Neural cell (in vitro differentiated cells): ENCODE measurements around the gene RBM6. TPM values are rescaled to one million over a fixed set of nuclear protein-coding genes. Genes with fewer than 3 reads are reported as not detected.

Experiments
- H2AFZ ChIP-seq: fragments of 200-600, 300-800 bp; sonication (generic), shearing (Covaris generic); 2 replicates; pipeline ENCODE4 v1.6.0; 2014; ENCODE audit warnings: low read depth, mild to moderate bottlenecking, antibody characterized with exemption, low read length, moderate library complexity
- H3F3A ChIP-seq: fragments of 200-600 bp; shearing (Covaris generic); 2 replicates; pipeline ENCODE4 v1.6.1; 2016; ENCODE audit warnings: mild to moderate bottlenecking, moderate library complexity, mixed read lengths, antibody characterized with exemption, low read length; ENCODE audit not compliant: insufficient read depth, poor library complexity, severe bottlenecking
- H3K27ac ChIP-seq: fragments of 200-600, 300-800 bp; sonication (generic), shearing (Covaris generic); 2 replicates; pipeline ENCODE4 v1.5.1; 2014; ENCODE audit warnings: mild to moderate bottlenecking, low read length, moderate library complexity
- H3K27me3 ChIP-seq: fragments of 300-800, 200-600 bp; sonication (generic), shearing (Covaris generic); 2 replicates; pipeline ENCODE4 v1.6.0; 2014; ENCODE audit warnings: mild to moderate bottlenecking, low read depth, low read length, moderate library complexity; ENCODE audit not compliant: insufficient read depth
- H3K36me3 ChIP-seq: fragments of 300-800, 200-600 bp; sonication (generic), shearing (Covaris generic); 2 replicates; pipeline ENCODE4 v1.5.1; 2014; ENCODE audit warnings: mild to moderate bottlenecking, antibody characterized with exemption, low read length, moderate library complexity; ENCODE audit not compliant: insufficient read depth
- H3K4me2 ChIP-seq: fragments of 300-800, 200-600 bp; sonication (generic), shearing (Covaris generic); 2 replicates; pipeline ENCODE4 v1.6.0; 2014; ENCODE audit warnings: mild to moderate bottlenecking, low read length
- H3K4me3 ChIP-seq: fragments of 300-800, 200-600 bp; sonication (generic), shearing (Covaris generic); 2 replicates; pipeline ENCODE4 v1.5.1; 2014; ENCODE audit warnings: mild to moderate bottlenecking, low read length, moderate library complexity
- H3K79me2 ChIP-seq: fragments of 200-600 bp; shearing (Covaris generic); replicated peaks from 2 replicates; pipeline ENCODE4 v1.6.0; 2014; ENCODE audit warnings: mild to moderate bottlenecking, low read length, moderate library complexity; ENCODE audit not compliant: insufficient read depth
- H3K9ac ChIP-seq: fragments of 300-800, 200-600 bp; sonication (generic), shearing (Covaris generic); 2 replicates; pipeline ENCODE4 v1.6.1; 2016; ENCODE audit warnings: mild to moderate bottlenecking, low read length, mixed read lengths
- H3K9me2 ChIP-seq: fragments of 200-600 bp; shearing (Covaris generic); 2 replicates; pipeline ENCODE4 v1.6.1; 2016; ENCODE audit warnings: mild to moderate bottlenecking, low read length, mixed read lengths; ENCODE audit not compliant: insufficient read depth
- H3K9me3 ChIP-seq: fragments of 200-600, 300-800 bp; sonication (generic), shearing (Covaris generic); 2 replicates; pipeline ENCODE4 v1.6.1; 2016; ENCODE audit warnings: mild to moderate bottlenecking, mixed run types, low read length, moderate library complexity, mixed read lengths
- H4K20me1 ChIP-seq: fragments of 200-600 bp; shearing (Covaris generic); 2 replicates; pipeline ENCODE4 v1.6.1; 2016; ENCODE audit warnings: mild to moderate bottlenecking, mixed run types; ENCODE audit not compliant: insufficient read depth
- CTCF ChIP-seq: fragments of 450-650 bp; IDR thresholded peaks from 2 replicates; pipeline ENCODE4 v1.5.1; 2014; ENCODE audit warnings: antibody characterized with exemption, mild to moderate bottlenecking, moderate library complexity; ENCODE audit not compliant: poor library complexity, severe bottlenecking
- EP300 ChIP-seq: fragments of 450-650 bp; conservative IDR thresholded peaks from 2 replicates; pipeline ENCODE4 v1.6.1; 2014; ENCODE audit warnings: antibody characterized with exemption, mild to moderate bottlenecking, moderate library complexity; ENCODE audit not compliant: poor library complexity, severe bottlenecking
- EZH2 ChIP-seq: fragments of 200-600, 300-800 bp; shearing (Covaris generic), sonication (generic); IDR thresholded peaks from 2 replicates; pipeline ENCODE4 v1.6.1; 2014; ENCODE audit warnings: antibody characterized with exemption, low read length, borderline replicate concordance, mild to moderate bottlenecking; ENCODE audit not compliant: insufficient read depth, poor library complexity, severe bottlenecking
- MXI1 ChIP-seq: fragments of 450-650 bp; conservative IDR thresholded peaks from 2 replicates; pipeline ENCODE4 v1.6.1; 2014; ENCODE audit warnings: antibody characterized with exemption, mild to moderate bottlenecking; ENCODE audit not compliant: poor library complexity, severe bottlenecking
- POLR2AphosphoS5 ChIP-seq: IDR thresholded peaks from 2 replicates; pipeline ENCODE4 v1.6.1; 2012
- RAD21 ChIP-seq: fragments of 450-650 bp; conservative IDR thresholded peaks from 2 replicates; pipeline ENCODE4 v1.6.1; 2014; ENCODE audit warnings: antibody characterized with exemption, mild to moderate bottlenecking, moderate library complexity
- REST ChIP-seq: IDR thresholded peaks from 2 replicates; pipeline ENCODE4 v1.6.1; 2012; ENCODE audit warnings: borderline replicate concordance
- SMC3 ChIP-seq: fragments of 450-650 bp; conservative IDR thresholded peaks from 2 replicates; pipeline ENCODE4 v1.6.1; 2014; ENCODE audit warnings: antibody characterized with exemption, mild to moderate bottlenecking, moderate library complexity; ENCODE audit not compliant: poor library complexity
- TAF1 ChIP-seq: IDR thresholded peaks from 2 replicates; pipeline ENCODE4 v1.6.1; 2012; ENCODE audit warnings: low read depth
- polyA plus RNA-seq: library from polyadenylated mRNA; depleted of rRNA; stranded (reverse); fragments of >200 nt; gene quantifications from 2 replicates; pipeline ENCODE4 v1.2.3, GENCODE V29; 2014

RBM6 gene
- polyA plus RNA-seq, 1 donor from 2014 or later, result 177 TPM

GRCh38 chr3:50102558-50102957 is 162.6 kb downstream of the RBM6 start:
- no peak overlapping the region for H3K4me3 ChIP-seq
- no peaks in the 10 kb centered on the region for H3K9me2 ChIP-seq
- H3F3A ChIP-seq, result no peaks in the 10 kb centered on the region
- no peak for TF ChIP-seq TAF1
- TF ChIP-seq EP300, result no peak
- TF ChIP-seq POLR2AphosphoS5, result peak; percentile 29
- no peaks in the 10 kb centered on the region for H3K27me3 ChIP-seq
- no peak overlapping the region for H3K27ac ChIP-seq
- peaks cover 25% of the 10 kb centered on the region for H3K36me3 ChIP-seq
- no peak overlapping the region for H3K9ac ChIP-seq
- H3K9me3 ChIP-seq, result no peaks in the 10 kb centered on the region
- H3K4me2 ChIP-seq, result no peak overlapping the region
- no peak overlapping the region for H2AFZ ChIP-seq
- peaks cover 7% of the 10 kb centered on the region for H3K79me2 ChIP-seq
- H4K20me1 ChIP-seq, result peaks cover 3% of the 10 kb centered on the region

GRCh38 chr3:50111757-50112156 is 171.8 kb downstream of the RBM6 start:
- Histone ChIP-seq H3K4me3 (no peak overlapping the region), H3K36me3 (peaks cover 14% of the 10 kb centered on the region), H2AFZ (no peak overlapping the region), H3K9ac (no peak overlapping the region), H3K27ac (no peak overlapping the region), H3K9me3 (no peaks in the 10 kb centered on the region), H3K79me2 (no peaks in the 10 kb centered on the region), H3K27me3 (no peaks in the 10 kb centered on the region), H3K9me2 (no peaks in the 10 kb centered on the region), H3F3A (no peaks in the 10 kb centered on the region), H4K20me1 (no peaks in the 10 kb centered on the region), H3K4me2 (no peak overlapping the region)
- no peak for TF ChIP-seq EP300

GRCh38 chr3:50112462-50112861 is 172.5 kb downstream of the RBM6 start:
- Histone ChIP-seq H4K20me1 (no peaks in the 10 kb centered on the region), H3K27me3 (no peaks in the 10 kb centered on the region), H3K79me2 (no peaks in the 10 kb centered on the region), H2AFZ (no peak overlapping the region), H3F3A (no peaks in the 10 kb centered on the region), H3K9ac (no peak overlapping the region), H3K4me3 (no peak overlapping the region), H3K9me2 (no peaks in the 10 kb centered on the region), H3K4me2 (no peak overlapping the region), H3K9me3 (no peaks in the 10 kb centered on the region), H3K36me3 (peaks cover 17% of the 10 kb centered on the region), H3K27ac (no peak overlapping the region)
- TF ChIP-seq CTCF (no peak), REST (no peak), RAD21 (no peak), SMC3 (no peak), TAF1 (no peak), MXI1 (no peak), POLR2AphosphoS5 (no peak), EZH2 (no peak), EP300 (no peak)
